ENCODE measurements around the gene TRABD2B.

TRABD2B gene

DNA sequence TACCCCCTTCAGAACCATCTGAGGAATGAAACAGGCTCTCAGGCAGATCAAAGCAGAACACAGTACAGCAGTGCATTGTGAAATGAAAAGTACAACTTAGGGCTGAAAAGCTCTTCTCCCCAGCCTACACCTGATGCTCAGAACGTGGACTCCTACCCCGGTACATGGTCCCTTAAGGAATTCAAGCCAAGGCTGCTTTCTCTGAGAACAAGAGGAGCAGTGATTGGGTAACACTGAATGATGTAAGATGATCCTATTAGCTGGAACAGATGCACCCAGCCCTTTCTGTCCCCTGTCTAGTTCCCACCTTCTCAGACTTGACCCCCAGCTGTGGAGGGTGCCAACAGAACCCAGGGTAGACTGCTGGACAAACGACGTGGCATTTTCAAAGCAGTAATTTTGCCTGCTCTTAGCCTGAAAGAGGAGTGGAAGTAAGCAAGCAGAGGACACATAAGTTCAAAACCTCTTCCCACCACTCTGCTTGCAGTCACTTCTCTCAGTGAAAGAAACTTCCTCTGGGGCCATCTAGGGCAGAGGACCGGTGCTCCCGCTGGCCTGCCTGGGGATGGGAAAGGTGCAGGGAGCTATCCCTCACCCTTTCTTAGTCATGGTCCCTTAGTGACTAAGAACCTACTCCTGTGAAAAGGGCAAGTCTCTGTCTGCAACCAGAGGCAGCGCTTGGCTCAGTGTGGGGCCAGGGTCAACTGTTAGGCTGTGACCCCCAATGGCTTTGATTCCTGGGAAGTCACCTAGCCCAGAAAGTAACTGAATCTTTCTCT is 72.7 kb downstream of the TRABD2B start:
- H3K4me3 ChIP-seq (replicated peaks; ENCODE audit: low read depth, low read length) = no peak overlapping the region
- TF ChIP-seq, protein P1, sequence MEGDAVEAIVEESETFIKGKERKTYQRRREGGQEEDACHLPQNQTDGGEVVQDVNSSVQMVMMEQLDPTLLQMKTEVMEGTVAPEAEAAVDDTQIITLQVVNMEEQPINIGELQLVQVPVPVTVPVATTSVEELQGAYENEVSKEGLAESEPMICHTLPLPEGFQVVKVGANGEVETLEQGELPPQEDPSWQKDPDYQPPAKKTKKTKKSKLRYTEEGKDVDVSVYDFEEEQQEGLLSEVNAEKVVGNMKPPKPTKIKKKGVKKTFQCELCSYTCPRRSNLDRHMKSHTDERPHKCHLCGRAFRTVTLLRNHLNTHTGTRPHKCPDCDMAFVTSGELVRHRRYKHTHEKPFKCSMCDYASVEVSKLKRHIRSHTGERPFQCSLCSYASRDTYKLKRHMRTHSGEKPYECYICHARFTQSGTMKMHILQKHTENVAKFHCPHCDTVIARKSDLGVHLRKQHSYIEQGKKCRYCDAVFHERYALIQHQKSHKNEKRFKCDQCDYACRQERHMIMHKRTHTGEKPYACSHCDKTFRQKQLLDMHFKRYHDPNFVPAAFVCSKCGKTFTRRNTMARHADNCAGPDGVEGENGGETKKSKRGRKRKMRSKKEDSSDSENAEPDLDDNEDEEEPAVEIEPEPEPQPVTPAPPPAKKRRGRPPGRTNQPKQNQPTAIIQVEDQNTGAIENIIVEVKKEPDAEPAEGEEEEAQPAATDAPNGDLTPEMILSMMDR (IDR thresholded peaks at IDR 0.05; ENCODE audit: low read length, missing control alignments) = no peak
- no peak for DNase-seq (ENCODE audit: low read depth)

DNA sequence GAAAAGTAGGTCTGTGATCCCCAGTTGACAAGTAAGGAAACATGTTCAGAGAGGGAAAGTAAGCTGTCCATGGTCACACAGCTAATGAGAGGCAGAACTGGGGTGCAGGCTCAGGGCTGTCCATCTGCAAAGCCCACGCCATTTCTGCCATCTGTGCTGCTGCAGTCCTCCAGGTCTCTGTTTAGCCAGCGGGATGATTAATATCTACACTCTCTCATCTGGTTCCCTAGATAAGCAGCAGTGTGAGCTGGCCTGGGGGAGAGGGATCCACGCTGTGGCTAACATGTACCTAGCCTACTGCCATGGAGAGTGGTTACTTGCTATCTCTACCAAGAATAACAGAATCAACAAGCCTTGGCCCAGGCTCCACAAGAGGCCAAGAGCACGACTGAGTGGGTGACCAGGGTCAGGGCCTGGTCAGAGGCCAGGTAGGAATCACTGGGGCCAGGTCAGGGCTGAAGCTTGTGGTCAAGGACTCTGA is 75.2 kb downstream of the TRABD2B start:
- DNase-seq (ENCODE audit: low read depth) = no peak
- no peak overlapping the region for H3K4me3 ChIP-seq (replicated peaks; ENCODE audit: low read depth, low read length)
- TF ChIP-seq, protein P1 (IDR thresholded peaks at IDR 0.05; ENCODE audit: low read length, missing control alignments) = no peak

DNA sequence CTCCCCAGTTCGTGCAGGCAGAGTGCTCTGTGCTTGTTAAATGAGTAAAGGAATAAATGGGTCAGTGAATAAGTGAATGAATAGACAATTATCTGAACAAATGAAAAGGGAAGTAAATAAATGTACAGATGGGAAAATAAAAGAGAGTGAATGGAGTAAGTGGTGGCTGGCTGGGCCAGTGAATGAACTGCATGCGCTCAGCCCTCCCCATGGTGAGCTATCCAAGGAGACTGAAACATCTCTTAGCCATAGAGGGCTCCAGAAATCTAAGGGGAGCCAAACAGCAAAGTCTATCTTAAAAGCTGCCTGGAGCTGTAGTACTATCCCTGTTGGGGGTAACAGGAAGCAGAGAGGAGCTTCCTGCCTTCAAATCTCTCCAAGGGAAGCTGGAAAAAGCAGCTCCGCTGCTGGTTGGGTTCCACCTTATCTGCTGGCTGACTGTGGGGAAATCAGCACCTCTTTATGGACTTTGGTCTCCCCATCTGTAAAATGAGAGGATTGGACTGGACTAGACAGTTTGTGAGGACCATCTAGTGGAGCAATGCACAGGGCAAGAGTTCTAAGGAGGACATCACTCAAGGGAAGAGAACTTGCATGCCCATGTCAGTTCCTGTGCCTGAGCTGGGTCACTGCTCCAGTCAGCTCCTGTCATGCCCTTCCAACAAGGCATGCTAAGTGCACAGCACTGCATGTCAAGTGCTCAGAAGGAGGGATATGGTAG is 77.9 kb downstream of the TRABD2B start:
- H3K4me3 ChIP-seq (replicated peaks; ENCODE audit: low read depth, low read length) = no peak overlapping the region
- TF ChIP-seq, protein P1 (IDR thresholded peaks at IDR 0.05; ENCODE audit: low read length, missing control alignments) = no peak
- no peak for DNase-seq (ENCODE audit: low read depth)

DNA sequence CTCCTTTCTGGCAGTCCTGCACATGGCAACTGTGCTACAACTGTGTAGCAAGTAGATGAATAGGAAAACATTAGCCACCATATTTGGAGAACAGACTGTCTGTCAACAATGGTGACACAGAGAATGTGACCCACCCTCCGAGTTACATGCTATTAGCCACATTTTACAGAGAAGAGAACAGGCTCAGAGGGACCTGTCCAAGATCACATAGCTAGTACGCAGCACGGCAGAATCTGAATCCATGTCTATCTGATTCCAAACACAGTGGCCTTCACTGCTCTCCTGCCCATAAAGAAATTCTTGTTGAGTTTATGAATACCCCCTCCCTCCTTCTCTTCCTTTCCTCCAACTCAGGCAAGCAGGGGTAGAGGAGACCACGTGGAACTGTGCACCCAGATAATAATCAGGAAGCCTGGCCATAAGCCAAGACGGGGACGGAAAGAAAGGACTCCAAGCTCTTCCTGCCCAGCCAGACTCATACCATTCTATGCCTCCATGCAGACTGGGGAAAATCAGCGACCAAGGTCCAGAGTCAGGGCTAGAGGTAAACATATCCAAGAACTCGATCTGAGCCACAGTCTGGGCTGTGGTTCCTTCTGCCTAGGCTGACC is 78.8 kb downstream of the TRABD2B start:
- no peak overlapping the region for H3K4me3 ChIP-seq (replicated peaks; ENCODE audit: low read depth, low read length)
- DNase-seq (ENCODE audit: low read depth) = no peak
- TF ChIP-seq, protein P1 (IDR thresholded peaks at IDR 0.05; ENCODE audit: low read length, missing control alignments) = no peak

DNA sequence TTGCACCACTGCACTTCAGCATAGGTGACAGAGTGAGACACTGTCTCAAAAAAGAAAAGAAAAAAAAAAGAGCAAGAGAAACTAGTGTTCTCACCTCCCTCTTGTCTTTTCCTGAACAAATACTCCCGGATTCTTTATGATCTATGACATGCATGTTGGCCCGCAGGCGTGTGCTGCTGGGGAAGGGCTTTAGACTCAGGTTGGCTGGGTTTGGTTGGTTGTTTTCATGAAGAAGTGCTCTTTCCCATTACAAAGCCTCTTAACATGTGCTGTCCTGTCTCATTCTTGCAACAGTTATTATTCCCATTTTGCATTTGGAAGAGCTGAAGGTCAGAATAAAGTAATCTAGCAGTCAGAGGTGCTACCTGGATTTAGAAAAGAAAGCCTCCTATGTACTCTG is 79.5 kb downstream of the TRABD2B start:
- TF ChIP-seq, protein P1 (IDR thresholded peaks at IDR 0.05; ENCODE audit: low read length, missing control alignments) = no peak
- H3K4me3 ChIP-seq (replicated peaks; ENCODE audit: low read depth, low read length) = no peak overlapping the region
- DNase-seq (ENCODE audit: low read depth) = no peak

DNA sequence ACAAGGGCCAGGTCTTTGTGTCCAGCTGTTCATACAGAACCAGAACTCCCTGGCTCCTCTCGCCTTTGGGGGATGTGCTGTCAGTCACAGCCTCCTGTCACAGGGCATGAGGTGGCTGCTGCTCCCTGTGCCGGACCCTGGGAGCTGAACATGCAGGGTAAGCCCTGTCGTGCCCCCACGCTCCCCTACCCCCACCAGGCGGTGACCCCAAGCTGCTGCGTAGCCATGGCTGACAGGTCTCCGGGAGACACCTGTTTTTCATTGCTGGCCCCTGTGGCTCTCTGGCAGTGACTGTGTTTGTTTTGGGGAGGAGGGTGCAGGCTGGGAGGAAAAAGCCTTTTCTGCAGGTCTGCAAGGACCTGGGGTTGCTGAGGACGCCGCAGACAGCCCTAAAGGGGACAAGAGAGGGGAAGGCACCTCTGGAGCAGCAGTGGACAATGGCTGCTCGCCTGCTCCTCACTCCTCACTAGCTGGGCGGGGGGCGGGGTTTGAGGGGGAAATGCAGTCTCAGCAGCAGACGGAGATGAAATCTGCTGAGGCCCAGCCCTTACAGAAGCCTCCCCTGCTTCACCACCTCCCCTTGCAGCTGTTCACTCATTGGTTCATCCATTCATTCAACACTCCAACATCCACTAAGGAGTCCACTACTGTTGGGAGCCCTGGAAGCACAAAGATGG is 81.4 kb downstream of the TRABD2B start:
- no peak overlapping the region for H3K4me3 ChIP-seq (replicated peaks; ENCODE audit: low read depth, low read length)
- DNase-seq (ENCODE audit: low read depth) = no peak
- TF ChIP-seq, protein P1 (IDR thresholded peaks at IDR 0.05; ENCODE audit: low read length, missing control alignments) = no peak

Data from fibroblast of pulmonary artery (primary cell).